ENCODE measurements around the gene GSG1.

DNA sequence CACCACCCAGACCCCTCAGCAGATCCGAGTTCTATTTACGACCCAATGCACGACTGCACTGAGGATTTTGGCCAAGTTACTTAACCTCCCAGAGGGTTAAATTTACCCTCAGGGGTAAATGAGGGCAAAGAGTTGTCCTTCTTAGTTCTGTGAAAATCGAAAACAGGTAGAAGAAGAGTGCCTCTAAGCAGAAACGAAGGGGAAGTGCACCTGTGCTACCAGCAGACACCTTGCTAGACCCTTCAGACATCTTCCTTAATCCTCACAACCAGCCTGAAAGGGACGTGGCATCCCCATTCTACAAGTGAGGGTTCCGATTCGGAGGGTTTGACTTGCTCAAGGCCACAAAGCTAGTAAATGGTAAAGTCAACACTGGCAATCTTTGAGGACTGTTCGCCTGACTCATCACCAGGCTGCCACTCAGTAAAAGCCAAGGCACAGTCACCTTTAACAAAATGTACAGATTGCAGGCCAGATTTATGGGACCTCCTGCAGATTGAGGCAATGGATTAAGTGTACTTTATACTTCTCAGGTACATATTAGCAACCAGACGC is 1.6 kb downstream of the GSG1 start:
- TF ChIP-seq, protein P1, sequence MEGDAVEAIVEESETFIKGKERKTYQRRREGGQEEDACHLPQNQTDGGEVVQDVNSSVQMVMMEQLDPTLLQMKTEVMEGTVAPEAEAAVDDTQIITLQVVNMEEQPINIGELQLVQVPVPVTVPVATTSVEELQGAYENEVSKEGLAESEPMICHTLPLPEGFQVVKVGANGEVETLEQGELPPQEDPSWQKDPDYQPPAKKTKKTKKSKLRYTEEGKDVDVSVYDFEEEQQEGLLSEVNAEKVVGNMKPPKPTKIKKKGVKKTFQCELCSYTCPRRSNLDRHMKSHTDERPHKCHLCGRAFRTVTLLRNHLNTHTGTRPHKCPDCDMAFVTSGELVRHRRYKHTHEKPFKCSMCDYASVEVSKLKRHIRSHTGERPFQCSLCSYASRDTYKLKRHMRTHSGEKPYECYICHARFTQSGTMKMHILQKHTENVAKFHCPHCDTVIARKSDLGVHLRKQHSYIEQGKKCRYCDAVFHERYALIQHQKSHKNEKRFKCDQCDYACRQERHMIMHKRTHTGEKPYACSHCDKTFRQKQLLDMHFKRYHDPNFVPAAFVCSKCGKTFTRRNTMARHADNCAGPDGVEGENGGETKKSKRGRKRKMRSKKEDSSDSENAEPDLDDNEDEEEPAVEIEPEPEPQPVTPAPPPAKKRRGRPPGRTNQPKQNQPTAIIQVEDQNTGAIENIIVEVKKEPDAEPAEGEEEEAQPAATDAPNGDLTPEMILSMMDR (IDR thresholded peaks at IDR 0.05), result no peak
- no peak for TF ChIP-seq POLR2A (IDR thresholded peaks at IDR 0.05)

All from lower leg skin (tissue), 3 donors.